Osteocyte (in vitro differentiated cells): ENCODE data around the gene AMZ1. TPM values are rescaled to one million over a fixed set of nuclear protein-coding genes. Genes with fewer than 3 reads are reported as not detected.

Source experiments
- DNase-seq: peaks from one replicate; pipeline ENCODE4 v3.0.0; 2021; ENCODE audit warnings: mixed read lengths; ENCODE audit not compliant: unreplicated experiment; ENCODE audit errors: extremely low spot score
- H3K27ac Mint-ChIP-seq: one replicate; pipeline ENCODE4 v1.8.0; 2021; ENCODE audit warnings: mild to moderate bottlenecking, mixed read lengths; ENCODE audit not compliant: unreplicated experiment
- H3K27me3 Mint-ChIP-seq: one replicate; pipeline ENCODE4 v1.8.0; 2021; ENCODE audit warnings: mixed read lengths; ENCODE audit not compliant: unreplicated experiment
- H3K36me3 Mint-ChIP-seq: one replicate; pipeline ENCODE4 v1.8.0; 2021; ENCODE audit warnings: mixed read lengths; ENCODE audit not compliant: unreplicated experiment
- H3K4me1 Mint-ChIP-seq: one replicate; pipeline ENCODE4 v1.8.0; 2021; ENCODE audit warnings: mixed read lengths; ENCODE audit not compliant: unreplicated experiment
- H3K4me3 Mint-ChIP-seq: one replicate; pipeline ENCODE4 v1.8.0; 2021; ENCODE audit warnings: mild to moderate bottlenecking, moderate library complexity, mixed read lengths; ENCODE audit not compliant: unreplicated experiment
- H3K9me3 Mint-ChIP-seq: one replicate; pipeline ENCODE4 v1.8.0; 2021; ENCODE audit warnings: mixed read lengths; ENCODE audit not compliant: unreplicated experiment
- CTCF ChIP-seq: fragments of 200-600 bp; sonication (generic); IDR thresholded peaks from 2 replicates; pipeline ENCODE4 v1.5.0; 2021; ENCODE audit warnings: antibody characterized with exemption, mild to moderate bottlenecking, moderate library complexity
- total RNA-seq: library from RNA; stranded (reverse); gene quantifications from 2 replicates; pipeline ENCODE4 v1.2.1, GENCODE V29; 2021

Gene AMZ1
- total RNA-seq, 1 donor from 2014 or later, result 5.8 TPM

DNA sequence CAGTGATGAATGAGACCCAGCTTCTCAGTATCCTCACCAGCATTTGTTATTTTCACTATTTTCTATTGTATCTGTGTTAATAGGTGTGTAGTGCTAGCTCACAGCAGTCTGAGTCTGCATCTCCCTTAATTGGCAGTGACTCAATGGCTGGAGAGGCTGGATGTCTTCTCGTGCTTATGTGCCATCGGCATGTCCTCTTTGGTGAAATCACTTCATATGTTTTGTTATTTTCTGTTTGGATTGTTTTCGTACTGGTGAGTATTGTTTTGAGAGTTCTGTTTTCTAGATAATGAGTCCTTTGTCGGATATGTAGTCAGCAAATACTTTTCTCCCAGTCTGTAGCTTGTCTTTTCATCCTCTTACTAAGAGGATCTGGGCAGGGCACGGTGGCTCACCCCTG lies 66.1 kb downstream of the AMZ1 start:
- peaks cover 16% of the 10 kb centered on the region for H3K36me3 Mint-ChIP-seq
- DNase-seq, result no peak
- no peak for TF ChIP-seq CTCF
- H3K4me1 Mint-ChIP-seq, result peaks cover 51% of the 10 kb centered on the region
- no peaks in the 10 kb centered on the region for H3K27me3 Mint-ChIP-seq
- no peak overlapping the region for H3K4me3 Mint-ChIP-seq
- peaks cover 18% of the 10 kb centered on the region for H3K9me3 Mint-ChIP-seq
- H3K27ac Mint-ChIP-seq, result peak overlapping the region; percentile 36

DNA sequence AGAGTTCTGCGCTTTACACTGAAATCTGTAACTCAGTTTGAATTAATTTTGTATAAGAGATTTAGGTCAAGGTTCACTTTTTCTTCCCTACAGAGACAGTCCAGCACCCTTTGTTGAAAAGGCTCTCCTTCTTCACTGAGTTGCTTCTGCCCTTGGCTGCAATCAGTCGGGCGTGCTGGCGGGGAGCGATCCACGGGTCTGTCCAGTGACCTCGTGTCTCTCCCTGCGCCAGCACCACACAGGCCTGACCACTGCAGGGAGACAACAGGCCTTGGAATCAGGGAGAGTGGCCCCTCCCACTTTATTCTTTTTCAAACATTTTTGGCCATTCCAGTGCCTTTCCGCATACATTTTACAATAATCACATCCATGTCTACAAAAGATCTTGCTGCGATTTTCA lies 66.9 kb downstream of the AMZ1 start:
- peaks cover 56% of the 10 kb centered on the region for H3K4me1 Mint-ChIP-seq
- no peaks in the 10 kb centered on the region for H3K27me3 Mint-ChIP-seq
- no peak overlapping the region for H3K4me3 Mint-ChIP-seq

DNA sequence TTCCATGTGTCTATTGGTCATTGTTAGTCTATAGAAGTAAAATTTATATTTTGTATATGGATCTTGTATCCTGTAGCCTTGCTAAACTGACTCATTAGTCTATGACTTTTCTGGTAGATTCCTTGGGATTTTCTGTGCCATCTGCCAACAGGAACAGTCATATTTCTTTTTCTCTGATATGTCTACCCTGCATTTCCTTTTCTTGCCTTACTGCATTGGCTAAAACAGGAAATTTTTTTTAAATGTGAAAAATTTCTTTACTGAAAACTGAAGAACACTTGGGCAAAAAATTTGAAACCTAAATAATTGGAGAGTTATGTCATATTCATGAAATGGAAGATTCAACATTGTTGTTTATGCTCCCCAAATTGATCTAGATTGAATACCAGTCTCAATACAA lies 67.5 kb downstream of the AMZ1 start:
- peaks cover 13% of the 10 kb centered on the region for H3K9me3 Mint-ChIP-seq
- TF ChIP-seq CTCF, result no peak
- peak overlapping the region; percentile 3 for H3K27ac Mint-ChIP-seq
- no peak for DNase-seq
- peaks cover 16% of the 10 kb centered on the region for H3K36me3 Mint-ChIP-seq
- H3K27me3 Mint-ChIP-seq, result no peaks in the 10 kb centered on the region
- peaks cover 58% of the 10 kb centered on the region for H3K4me1 Mint-ChIP-seq
- H3K4me3 Mint-ChIP-seq, result no peak overlapping the region

More for the DNA sequence above, 66.9 kb downstream of the AMZ1 start:
- no peak overlapping the region for H3K27ac Mint-ChIP-seq
- H3K36me3 Mint-ChIP-seq, result peaks cover 16% of the 10 kb centered on the region
- DNase-seq, result no peak
- no peak for TF ChIP-seq CTCF
- peaks cover 14% of the 10 kb centered on the region for H3K9me3 Mint-ChIP-seq

DNA sequence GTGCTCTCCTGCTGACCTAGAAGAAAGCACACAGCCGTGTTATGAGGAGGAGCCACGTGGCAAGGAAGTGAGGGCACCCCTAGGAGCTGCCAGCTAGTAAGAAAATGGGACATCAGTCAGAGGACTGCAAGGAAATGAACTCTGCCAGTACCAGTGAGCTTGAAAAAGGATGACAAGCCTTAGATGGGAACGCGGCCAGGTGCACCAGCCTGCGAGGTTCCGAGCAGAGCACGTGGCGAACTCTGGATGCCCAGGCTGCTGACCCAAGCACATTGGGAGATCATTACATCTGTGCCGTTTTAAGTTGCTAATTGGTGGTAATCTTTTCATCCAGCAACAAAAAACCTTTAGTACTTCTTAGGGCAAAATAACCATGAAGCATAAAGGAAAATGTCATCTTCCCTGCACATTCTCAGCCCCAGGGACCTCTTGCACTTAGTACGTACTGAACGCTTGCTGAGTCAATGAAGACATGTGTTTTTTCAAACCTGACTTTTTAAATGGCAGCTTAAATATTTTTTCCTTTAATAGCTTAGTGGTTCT lies 69.4 kb downstream of the AMZ1 start:
- Mint-ChIP-seq H3K36me3 (peaks cover 25% of the 10 kb centered on the region), H3K4me3 (peak overlapping the region; percentile 59), H3K4me1 (peaks cover 69% of the 10 kb centered on the region), H3K9me3 (peaks cover 13% of the 10 kb centered on the region), H3K27me3 (no peaks in the 10 kb centered on the region), H3K27ac (peak overlapping the region; percentile 95)
- DNase-seq, result no peak
- no peak for TF ChIP-seq CTCF

DNA sequence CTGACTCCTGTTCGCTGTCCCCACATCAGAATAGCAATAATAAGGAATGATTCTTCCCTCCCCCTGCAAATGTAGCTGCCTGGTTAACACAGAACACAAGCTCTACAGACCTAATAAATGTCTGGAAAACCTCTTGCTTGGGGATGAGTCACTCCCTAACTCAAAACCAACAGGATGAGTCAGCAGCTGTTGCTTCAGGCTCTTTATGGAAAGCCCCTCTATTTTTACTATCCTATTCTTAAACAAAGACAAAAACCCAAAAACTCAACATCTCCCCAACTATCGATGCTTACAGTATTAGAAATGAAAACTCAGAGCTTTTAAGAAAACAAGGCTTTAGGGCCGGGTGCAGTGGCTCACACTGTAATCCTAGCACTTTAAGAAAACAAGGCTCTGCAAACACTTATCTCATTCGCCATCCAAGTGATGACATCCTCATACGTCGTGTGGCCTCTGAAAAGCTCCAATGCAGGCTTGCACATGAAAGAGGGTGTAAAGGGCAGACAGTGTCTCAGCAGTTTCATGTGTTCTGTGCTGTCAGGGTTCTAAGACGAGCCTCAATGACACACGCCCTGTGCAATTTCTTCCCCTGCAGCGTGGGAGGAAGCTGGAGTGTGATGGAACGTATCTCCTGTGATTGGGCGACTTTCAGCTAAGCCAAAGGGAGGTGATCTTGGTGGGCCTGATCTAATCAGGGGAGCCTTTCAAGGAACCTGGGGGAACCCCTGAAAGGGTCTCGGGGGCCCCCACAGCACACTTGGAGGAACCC lies 70.1 kb downstream of the AMZ1 start:
- Mint-ChIP-seq H3K27me3 (no peaks in the 10 kb centered on the region), H3K9me3 (peaks cover 13% of the 10 kb centered on the region), H3K27ac (peak overlapping the region; percentile 95), H3K4me1 (peaks cover 71% of the 10 kb centered on the region), H3K4me3 (peak overlapping the region; percentile 59), H3K36me3 (peaks cover 25% of the 10 kb centered on the region)
- TF ChIP-seq CTCF, result no peak
- DNase-seq, result no peak
